Keratinocyte (primary cell): ENCODE results near the gene APAF1. TPM values are rescaled to one million over a fixed set of nuclear protein-coding genes. Genes with fewer than 3 reads are reported as not detected.
"Not testable (repeated sequence)": the region's sequence is repeated elsewhere in the genome, so short reads cannot be mapped to it uniquely, and the experiment has no call there.

ENCODE experiments used
- DNase-seq: peaks from one replicate; pipeline ENCODE4 v3.0.0-alpha.2; 2011; ENCODE audit warnings: low read depth, missing footprints, low spot score
- FAIRE-seq: peaks from 2 replicates; lab custom pipeline; 2011; peaks lifted over from hg19 to GRCh38; lab: Jason Lieb, UNC
- H2AFZ ChIP-seq: 2 replicates; pipeline ENCODE4 v1.6.0; 2012; ENCODE audit warnings: low read length, control low read depth, inconsistent platforms; ENCODE audit not compliant: control insufficient read depth
- H3K27ac ChIP-seq: 2 replicates; pipeline ENCODE4 v1.5.1; 2011; ENCODE audit warnings: low read length; ENCODE audit not compliant: control insufficient read depth, insufficient read depth
- H3K27me3 ChIP-seq: 3 replicates; pipeline ENCODE4 v1.6.0; 2011; ENCODE audit warnings: low read length; ENCODE audit not compliant: control insufficient read depth, insufficient read depth; ENCODE audit errors: extremely low read depth
- H3K36me3 ChIP-seq, 2 experiments: 2 replicates in 1 of 2; 3 replicates in 1 of 2; pipeline ENCODE4 v1.5.1; 2011; ENCODE audit warnings: low read length in 2 of 2, mild to moderate bottlenecking in 1 of 2; ENCODE audit not compliant: control insufficient read depth in 2 of 2, insufficient read depth in 2 of 2; ENCODE audit errors: extremely low read depth in 1 of 2
- H3K4me1 ChIP-seq: 3 replicates; pipeline ENCODE4 v1.5.1; 2011; ENCODE audit warnings: low read length; ENCODE audit not compliant: control insufficient read depth, insufficient read depth; ENCODE audit errors: extremely low read depth
- H3K4me2 ChIP-seq: 3 replicates; pipeline ENCODE4 v1.6.0; 2011; ENCODE audit warnings: low read depth, low read length; ENCODE audit not compliant: control insufficient read depth, insufficient read depth; ENCODE audit errors: extremely low read depth
- H3K4me3 ChIP-seq, 3 experiments: fragments of 200-600 bp in 1 of 3; sonication (generic) in 1 of 3; 2 replicates in 2 of 3; 3 replicates in 1 of 3; pipeline ENCODE4 v1.5.1; 2011 to 2016; ENCODE audit warnings: low read length in 3 of 3, mild to moderate bottlenecking in 3 of 3, control low read depth in 2 of 3, inconsistent platforms in 1 of 3, low read depth in 1 of 3, mixed read lengths in 1 of 3, mixed run types in 1 of 3, moderate library complexity in 1 of 3; ENCODE audit not compliant: control insufficient read depth in 2 of 3, insufficient read depth in 2 of 3; ENCODE audit errors: extremely low read depth in 1 of 3
- H3K79me2 ChIP-seq: 2 replicates; pipeline ENCODE4 v1.6.0; 2012; ENCODE audit warnings: low read length; ENCODE audit not compliant: control insufficient read depth, insufficient read depth
- H3K9ac ChIP-seq: 3 replicates; pipeline ENCODE4 v1.6.0; 2011; ENCODE audit warnings: low read length; ENCODE audit not compliant: control insufficient read depth, insufficient read depth; ENCODE audit errors: extremely low read depth
- H3K9me1 ChIP-seq: 3 replicates; pipeline ENCODE4 v1.6.0; 2011; ENCODE audit warnings: low read length; ENCODE audit not compliant: control insufficient read depth, insufficient read depth; ENCODE audit errors: extremely low read depth
- H3K9me3 ChIP-seq: 2 replicates; pipeline ENCODE4 v1.5.1; 2012; ENCODE audit warnings: low read depth, low read length; ENCODE audit not compliant: control insufficient read depth
- H4K20me1 ChIP-seq: 3 replicates; pipeline ENCODE4 v1.6.0; 2011; ENCODE audit warnings: low read length; ENCODE audit not compliant: control insufficient read depth, insufficient read depth; ENCODE audit errors: extremely low read depth
- CTCF ChIP-seq, 3 experiments: IDR thresholded peaks in 1 of 3; conservative IDR thresholded peaks in 1 of 3; optimal IDR thresholded peaks in 1 of 3; 2 replicates in 2 of 3; 3 replicates in 1 of 3; pipeline versions ENCODE3 to v1.5.1; 2011; ENCODE audit warnings: low read length in 3 of 3, mild to moderate bottlenecking in 3 of 3, moderate library complexity in 2 of 3, control low read depth in 1 of 3, inconsistent platforms in 1 of 3; ENCODE audit not compliant: insufficient read depth in 2 of 3; ENCODE audit errors: extremely low read depth in 1 of 3
- EZH2 ChIP-seq: IDR thresholded peaks from one replicate; pipeline ENCODE4 v1.6.1; 2012; ENCODE audit warnings: inconsistent platforms, mild to moderate bottlenecking, low read length, moderate library complexity
- dilution Hi-C: fragments of 300-500 bp; cut with MboI; formaldehyde crosslinking; loops from one replicate; pipeline ENCODE4 v1.7.0; 2020; ENCODE audit warnings: low sequenced_read_pairs; ENCODE audit not compliant: extremely low pct_ligation_motif_present
- polyA plus RNA-seq, 5 experiments: library from polyadenylated mRNA; depleted of rRNA in 3 of 5; stranded (reverse) in 3 of 5; stranded (forward) in 1 of 5; unstranded in 1 of 5; fragments of >200 nt; gene quantifications; 1 replicate in 1 of 5; 2 replicates in 3 of 5; 3 replicates in 1 of 5; pipeline versions ENCODE4 v1.2.1 to v1.2.3, GENCODE V29; 2011 to 2012; ENCODE audit warnings: missing spikeins in 2 of 5, low read depth in 1 of 5, low replicate concordance in 1 of 5

Gene APAF1
- polyA plus RNA-seq, 1 donor (not counting 4 experiments of a cell fraction or from before 2014, with no cell fraction given), result 9.9 TPM

- Histone ChIP-seq H3K9me3 (no peaks in the 10 kb centered on the region), H3K36me3 (no peaks in the 10 kb centered on the region), H3K27me3 (no peaks in the 10 kb centered on the region), H3K4me1 (peaks cover 20% of the 10 kb centered on the region), H3K27ac (no peak overlapping the region), H3K4me3 (no peak overlapping the region), H3K9me1 (no peaks in the 10 kb centered on the region), H2AFZ (no peak overlapping the region), H3K79me2 (peaks cover 64% of the 10 kb centered on the region), H3K4me2 (no peak overlapping the region), H4K20me1 (no peaks in the 10 kb centered on the region), H3K9ac (no peak overlapping the region)
- FAIRE-seq (no peak), DNase-seq (no peak)
- dilution Hi-C loops, result no loop called here
- TF ChIP-seq EZH2 (no peak), CTCF (optimal IDR thresholded peaks at IDR 0.05 in 1 of 3, IDR thresholded peaks at IDR 0.05 in 1 of 3, conservative IDR thresholded peaks at IDR 0.05 in 1 of 3; ENCODE audit: extremely low read depth in 1 of 3, insufficient read depth in 2 of 3, low read length in 3 of 3) (no peak)
Observed at GRCh38 chr12:98639491-98639890, 5.6 kb upstream of the APAF1 start.

DNA sequence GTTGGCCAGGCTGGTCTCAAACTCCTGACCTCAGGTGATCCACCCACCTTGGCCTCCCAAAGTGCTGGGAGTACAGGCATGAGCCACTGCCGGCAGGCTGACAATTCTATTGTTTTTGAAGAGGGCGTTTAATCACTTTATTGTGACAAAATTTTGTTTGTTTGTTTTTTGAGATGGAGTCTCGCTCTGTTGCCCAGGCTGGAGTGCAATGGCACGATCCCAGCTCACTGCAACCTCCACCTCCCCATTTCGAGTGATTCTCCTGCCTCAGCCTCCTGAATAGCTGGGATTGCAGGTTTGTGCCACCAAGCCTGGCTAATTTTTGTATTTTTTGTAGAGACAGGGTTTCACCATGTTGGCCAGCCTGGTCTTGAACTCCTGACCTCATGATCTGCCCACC, 2.3 kb upstream of the APAF1 start:
- H3K27ac ChIP-seq, H3K9me3 ChIP-seq, H3K9ac ChIP-seq, H3K4me3 ChIP-seq, H3K36me3 ChIP-seq, H3K4me1 ChIP-seq, H3K27me3 ChIP-seq, dilution Hi-C loops, FAIRE-seq, H2AFZ ChIP-seq, DNase-seq, H4K20me1 ChIP-seq, H3K9me1 ChIP-seq: not testable (repeated sequence)
- Histone ChIP-seq H3K79me2 (peaks cover 77% of the 10 kb centered on the region), H3K4me2 (peak overlapping the region; percentile 49)

GRCh38 chr12:98644433-98644711, 718 bp upstream of the APAF1 start:
- peaks cover 66% of the 10 kb centered on the region for H3K79me2 ChIP-seq
- H2AFZ ChIP-seq, result peak overlapping the region; percentile 61
- FAIRE-seq, result no peak
- peaks cover 0 to 1% of the 10 kb centered on the region in 2 experiments for H3K36me3 ChIP-seq
- H3K27ac ChIP-seq, result peak overlapping the region; percentile 90
- peak; percentile 6 to 23 (median 18) for TF ChIP-seq CTCF (optimal IDR thresholded peaks at IDR 0.05 in 1 of 3, IDR thresholded peaks at IDR 0.05 in 1 of 3, conservative IDR thresholded peaks at IDR 0.05 in 1 of 3; ENCODE audit: extremely low read depth in 1 of 3, insufficient read depth in 2 of 3, low read length in 3 of 3)
- no peak for TF ChIP-seq EZH2
- no peaks in the 10 kb centered on the region for H3K9me1 ChIP-seq
- dilution Hi-C loops, result no loop called here
- peaks cover 9% of the 10 kb centered on the region for H3K4me1 ChIP-seq
- no peaks in the 10 kb centered on the region for H3K9me3 ChIP-seq
- DNase-seq, result no peak
- H3K27me3 ChIP-seq, result no peaks in the 10 kb centered on the region
- H3K4me2 ChIP-seq, result peak overlapping the region; percentile 49
- H3K4me3 ChIP-seq, result peak overlapping the region; percentile 71 to 98 (median 87)
- H3K9ac ChIP-seq, result peak overlapping the region; percentile 89
- H4K20me1 ChIP-seq, result no peaks in the 10 kb centered on the region
